IMR-90 (cell line): Measurements from ENCODE around the gene MPI. TPM values are rescaled to one million over a fixed set of nuclear protein-coding genes. Genes with fewer than 3 reads are reported as not detected.

Experiments used
- ATAC-seq: fragments of 200-7000 bp; cut with Tn5 transposase; 2 replicates; pipeline ENCODE4 v1.9.1; 2020; ENCODE audit warnings: low read depth, mild to moderate bottlenecking, moderate library complexity
- BruUV-seq: library from RNA; stranded (reverse); fragments of 400-500 nt; replicated peaks from 2 replicates; lab custom pipeline; 2021; lab: Mats Ljungman, UMichigan
- CTCF ChIA-PET: fragments of 300-600 bp; formaldehyde crosslinking; extraction: SDS; loops from one replicate; lab custom pipeline; 2021; ENCODE audit warnings: antibody characterized with exemption; lab: Yijun Ruan, JAX
- POLR2A ChIA-PET: fragments of 300-600 bp; sonication (Branson Sonifier 250); formaldehyde crosslinking; loops from one replicate; lab custom pipeline; 2022; ENCODE audit warnings: antibody characterized with exemption; ENCODE audit not compliant: unreplicated experiment; lab: Charles Lee
- DNase-seq: peaks from one replicate; pipeline ENCODE4 v3.0.0; 2013
- H2AFZ ChIP-seq: replicated peaks from 2 replicates; pipeline ENCODE3; 2013; ENCODE audit warnings: low read length, mild to moderate bottlenecking; ENCODE audit not compliant: poor library complexity
- H2AK5ac ChIP-seq: 2 replicates; pipeline ENCODE4 v1.6.1; 2013; ENCODE audit warnings: low read depth, low read length, inconsistent platforms
- H2AK9ac ChIP-seq: replicated peaks from 2 replicates; pipeline ENCODE3; 2013; ENCODE audit warnings: mild to moderate bottlenecking, low read depth, low read length, moderate library complexity; ENCODE audit not compliant: poor library complexity
- H2BK120ac ChIP-seq: 2 replicates; pipeline ENCODE4 v1.6.1; 2013; ENCODE audit warnings: low read depth, low read length, inconsistent platforms
- H2BK15ac ChIP-seq: 3 replicates; pipeline ENCODE4 v1.6.1; 2013; ENCODE audit warnings: low read depth, low read length, inconsistent platforms
- H2BK20ac ChIP-seq: 2 replicates; pipeline ENCODE4 v1.6.1; 2013; ENCODE audit warnings: low read depth, mild to moderate bottlenecking, inconsistent platforms, low read length, moderate library complexity
- H2BK5ac ChIP-seq: 2 replicates; pipeline ENCODE4 v1.6.1; 2013; ENCODE audit warnings: mild to moderate bottlenecking, low read depth, low read length, inconsistent platforms; ENCODE audit not compliant: poor library complexity, severe bottlenecking
- H3K14ac ChIP-seq: replicated peaks from 2 replicates; pipeline ENCODE4 v1.6.1; 2013; ENCODE audit warnings: low read depth, low read length, inconsistent platforms
- H3K18ac ChIP-seq: 2 replicates; pipeline ENCODE4 v1.6.1; 2013; ENCODE audit warnings: low read depth, low read length, control low read depth
- H3K23ac ChIP-seq: 2 replicates; pipeline ENCODE4 v1.6.1; 2013; ENCODE audit warnings: low read depth, low read length, inconsistent platforms
- H3K27ac ChIP-seq: 2 replicates; pipeline ENCODE4 v1.5.1; 2013; ENCODE audit warnings: mild to moderate bottlenecking, control low read depth, low read length; ENCODE audit not compliant: insufficient read depth
- H3K27me3 ChIP-seq: 2 replicates; pipeline ENCODE4 v1.6.1; 2013; ENCODE audit warnings: low read length; ENCODE audit not compliant: control insufficient read depth, insufficient read depth
- H3K36me3 ChIP-seq: 2 replicates; pipeline ENCODE4 v1.6.1; 2013; ENCODE audit warnings: low read length, mixed read lengths; ENCODE audit not compliant: control insufficient read depth, insufficient read depth
- H3K4ac ChIP-seq: 2 replicates; pipeline ENCODE4 v1.6.1; 2013; ENCODE audit warnings: low read depth, low read length, inconsistent platforms
- H3K4me1 ChIP-seq: 2 replicates; pipeline ENCODE4 v1.6.1; 2013; ENCODE audit warnings: low read length, mixed read lengths; ENCODE audit not compliant: control insufficient read depth, insufficient read depth
- H3K4me2 ChIP-seq: 2 replicates; pipeline ENCODE4 v1.6.1; 2013; ENCODE audit warnings: low read depth, mild to moderate bottlenecking, control low read depth, low read length, moderate library complexity
- H3K4me3 ChIP-seq: 2 replicates; pipeline ENCODE4 v1.5.1; 2013; ENCODE audit warnings: low read depth, mild to moderate bottlenecking, control low read depth, low read length, moderate library complexity; ENCODE audit not compliant: insufficient read depth
- H3K56ac ChIP-seq: 2 replicates; pipeline ENCODE4 v1.6.1; 2013; ENCODE audit warnings: low read length, inconsistent platforms; ENCODE audit not compliant: insufficient read depth; ENCODE audit errors: extremely low read depth
- H3K79me1 ChIP-seq, 2 experiments: 2 replicates each; pipeline ENCODE4 v1.6.1; 2013; ENCODE audit warnings: low read length in 2 of 2, inconsistent platforms in 1 of 2, low read depth in 1 of 2
- H3K9ac ChIP-seq: 2 replicates; pipeline ENCODE4 v1.6.1; 2013; ENCODE audit warnings: low read depth, low read length, control low read depth
- H3K9me1 ChIP-seq: 2 replicates; pipeline ENCODE4 v1.6.1; 2013; ENCODE audit warnings: low read length, inconsistent platforms; ENCODE audit not compliant: insufficient read depth
- H3K9me3 ChIP-seq: 2 replicates; pipeline ENCODE4 v1.6.1; 2013; ENCODE audit warnings: low read length; ENCODE audit not compliant: control insufficient read depth, insufficient read depth
- H4K20me1 ChIP-seq: 2 replicates; pipeline ENCODE4 v1.6.1; 2013; ENCODE audit warnings: low read length, inconsistent platforms; ENCODE audit not compliant: insufficient read depth
- H4K5ac ChIP-seq: 2 replicates; pipeline ENCODE4 v1.6.1; 2013; ENCODE audit warnings: mild to moderate bottlenecking, low read depth, low read length, control low read depth
- H4K8ac ChIP-seq, 2 experiments: 2 replicates each; pipeline ENCODE4 v1.6.1; 2013; ENCODE audit warnings: low read depth in 2 of 2, low read length in 2 of 2, control low read depth in 1 of 2, inconsistent platforms in 1 of 2
- H4K91ac ChIP-seq: 2 replicates; pipeline ENCODE4 v1.6.1; 2013; ENCODE audit warnings: low read depth, low read length, inconsistent platforms; ENCODE audit not compliant: insufficient read depth
- CHD1 ChIP-seq: IDR thresholded peaks from 2 replicates; pipeline ENCODE4 v1.6.1; 2012; ENCODE audit warnings: low read depth, low read length, improper control_type of control experiment
- RAD21 ChIP-seq: IDR thresholded peaks from 2 replicates; pipeline ENCODE4 v1.6.1; 2012; ENCODE audit warnings: low read length, improper control_type of control experiment
- WGBS, 2 experiments: methylation state at CpG; one replicate each; pipeline versions ENCODE4 v1.1.5 to v1.1.7; 2013; ENCODE audit warnings: missing lambda C conversion rate in 2 of 2; ENCODE audit not compliant: insufficient read length in 1 of 2; ENCODE audit errors: extremely low coverage in 2 of 2; 5-methylcytosine and 5-hydroxymethylcytosine counted together
- dilution Hi-C: fragments of 300-500 bp; cut with HindIII; formaldehyde crosslinking; loops from one replicate; pipeline ENCODE4 v1.14.3; 2018; ENCODE audit warnings: low sequenced_read_pairs; ENCODE audit not compliant: unreplicated experiment
- in situ Hi-C: fragments of 300-500 bp; cut with MboI; formaldehyde crosslinking; loops from 3 replicates; pipeline ENCODE4 v1.14.3; 2019; ENCODE audit warnings: low sequenced_read_pairs, inconsistent platforms, mixed read lengths
- intact Hi-C: fragments of 100-400 bp; cut with micrococcal nuclease; formaldehyde crosslinking; loops from 2 replicates; pipeline ENCODE4 v1.10.0; 2022
- polyA plus RNA-seq, 3 experiments: library from polyadenylated mRNA; depleted of rRNA; stranded (reverse); fragments of >200 nt; gene quantifications; 2 replicates each; pipeline ENCODE4 v1.2.3, GENCODE V29; 2012; ENCODE audit warnings: low replicate concordance in 1 of 3
- total RNA-seq: library from RNA; depleted of rRNA; stranded (reverse); fragments of >200 nt; gene quantifications from 2 replicates; pipeline ENCODE4 v1.2.3, GENCODE V29; 2012
- TF ChIP-seq, protein P1 (sequence below): conservative IDR thresholded peaks from 2 replicates; pipeline ENCODE4 v1.5.1; 2012; ENCODE audit warnings: mild to moderate bottlenecking, low read depth, low read length, improper control_type of control experiment

MPI gene
- total and polyA plus RNA-seq, 2 of the 4 experiments (the other 2 are of a cell fraction) = 80.1 to 91.8 TPM

- no peak overlapping the region for H2AFZ ChIP-seq
- no peak overlapping the region for H2BK20ac ChIP-seq
- H3K9me3 ChIP-seq = no peaks in the 10 kb centered on the region
- no peak overlapping the region for H2BK15ac ChIP-seq
- no peak; the same call in 1 of the 2 replicates for ATAC-seq
- no peak overlapping the region for H3K9ac ChIP-seq
- H2AK9ac ChIP-seq = no peak overlapping the region
- H3K23ac ChIP-seq = no peak overlapping the region
- no peak overlapping the region for H3K4ac ChIP-seq
- no peaks in the 10 kb centered on the region for H3K9me1 ChIP-seq
- TF ChIP-seq, protein P1, sequence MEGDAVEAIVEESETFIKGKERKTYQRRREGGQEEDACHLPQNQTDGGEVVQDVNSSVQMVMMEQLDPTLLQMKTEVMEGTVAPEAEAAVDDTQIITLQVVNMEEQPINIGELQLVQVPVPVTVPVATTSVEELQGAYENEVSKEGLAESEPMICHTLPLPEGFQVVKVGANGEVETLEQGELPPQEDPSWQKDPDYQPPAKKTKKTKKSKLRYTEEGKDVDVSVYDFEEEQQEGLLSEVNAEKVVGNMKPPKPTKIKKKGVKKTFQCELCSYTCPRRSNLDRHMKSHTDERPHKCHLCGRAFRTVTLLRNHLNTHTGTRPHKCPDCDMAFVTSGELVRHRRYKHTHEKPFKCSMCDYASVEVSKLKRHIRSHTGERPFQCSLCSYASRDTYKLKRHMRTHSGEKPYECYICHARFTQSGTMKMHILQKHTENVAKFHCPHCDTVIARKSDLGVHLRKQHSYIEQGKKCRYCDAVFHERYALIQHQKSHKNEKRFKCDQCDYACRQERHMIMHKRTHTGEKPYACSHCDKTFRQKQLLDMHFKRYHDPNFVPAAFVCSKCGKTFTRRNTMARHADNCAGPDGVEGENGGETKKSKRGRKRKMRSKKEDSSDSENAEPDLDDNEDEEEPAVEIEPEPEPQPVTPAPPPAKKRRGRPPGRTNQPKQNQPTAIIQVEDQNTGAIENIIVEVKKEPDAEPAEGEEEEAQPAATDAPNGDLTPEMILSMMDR = no peak
- TF ChIP-seq RAD21 = no peak
- no peak for TF ChIP-seq CHD1
- no peak overlapping the region for H3K4me3 ChIP-seq
- H3K27ac ChIP-seq = no peak overlapping the region
- H3K56ac ChIP-seq = no peak overlapping the region
- H2BK5ac ChIP-seq = no peak overlapping the region
- no peak overlapping the region for H2BK120ac ChIP-seq
- ChIA-PET POLR2A (no interaction called here), CTCF (interaction anchor here (1.6 kb wide), 1 partner anchor 16 kb away, joined by 5 read pairs; no protein-coding TSS in a partner anchor)
- no peaks in the 10 kb centered on the region for H3K27me3 ChIP-seq
- BruUV-seq = no TSS peak
- H3K14ac ChIP-seq = no peak overlapping the region
- no peaks in the 10 kb centered on the region; the same call in 1 of the 2 replicates for H4K20me1 ChIP-seq
- 0 out of 4 replicates have a peak, but pooled peaks cover 0 to 2% of the 10 kb centered on the region in 2 experiments for H3K79me1 ChIP-seq
- peak; percentile 8 for DNase-seq
- in situ Hi-C loops (no loop called here), dilution Hi-C loops (no loop called here), intact Hi-C loops (no loop called here)
- no peak overlapping the region for H3K18ac ChIP-seq
- no peak overlapping the region for H4K5ac ChIP-seq
- H3K36me3 ChIP-seq = peaks cover 32% of the 10 kb centered on the region
- H2AK5ac ChIP-seq = no peak overlapping the region
- no peak overlapping the region for H3K4me2 ChIP-seq
- H3K4me1 ChIP-seq = peaks cover 5% of the 10 kb centered on the region; the same call in 1 of the 2 replicates
- H4K8ac ChIP-seq = no peak overlapping the region
- WGBS, 2 experiments = 100% methylated on average over 1 of the region's 6 CpGs; no CpG with 5 or more reads in 1 of the 2 experiments
- H4K91ac ChIP-seq = no peak overlapping the region
These were observed 27.8 kb downstream of the MPI start for GRCh38 chr15:74917676-74918075.
